Hepatocyte (in vitro differentiated cells): ENCODE measurements around the gene SUGCT.

Source experiments
- EZH2 ChIP-seq: fragments of 200-600 bp; sonication (generic); IDR thresholded peaks from 2 replicates; pipeline ENCODE4 v1.6.1; 2016; ENCODE audit warnings: antibody characterized with exemption, mild to moderate bottlenecking, borderline replicate concordance
- EZH2phosphoT487 ChIP-seq: fragments of 200-600 bp; sonication (generic); IDR thresholded peaks from one replicate; pipeline ENCODE4 v1.6.1; 2018; ENCODE audit warnings: antibody characterized with exemption, mild to moderate bottlenecking, low read depth, moderate library complexity; ENCODE audit not compliant: unreplicated experiment, severe bottlenecking

DNA sequence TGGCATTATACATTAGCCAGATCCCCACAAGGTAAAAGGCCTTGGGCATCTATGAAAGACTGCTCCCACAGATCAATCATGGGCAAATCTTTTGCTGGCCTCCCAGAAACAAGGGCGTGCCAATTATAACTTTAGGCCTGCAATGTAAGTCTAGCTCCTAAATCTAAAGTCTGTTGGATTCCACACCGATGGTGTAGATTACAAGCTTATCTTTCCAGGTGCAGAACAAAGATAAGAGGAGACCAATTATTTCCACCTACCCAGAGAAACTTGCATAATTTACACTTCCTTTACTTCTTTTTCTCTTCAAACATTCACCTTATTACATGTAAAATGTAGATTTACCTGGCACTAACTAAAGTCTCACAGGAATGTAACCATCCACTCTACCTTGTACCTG, 713.1 kb downstream of the SUGCT start:
- TF ChIP-seq EZH2 (no peak), EZH2phosphoT487 (no peak)
